HG03432 (cell line): ENCODE measurements around the gene NSG1.

Experiments used
- ATAC-seq: cut with Tn5 transposase; IDR thresholded peaks from one replicate; pipeline ENCODE4 v1.9.1; 2021; ENCODE audit warnings: mild to moderate bottlenecking, moderate library complexity; ENCODE audit not compliant: unreplicated experiment

NSG1 gene

DNA sequence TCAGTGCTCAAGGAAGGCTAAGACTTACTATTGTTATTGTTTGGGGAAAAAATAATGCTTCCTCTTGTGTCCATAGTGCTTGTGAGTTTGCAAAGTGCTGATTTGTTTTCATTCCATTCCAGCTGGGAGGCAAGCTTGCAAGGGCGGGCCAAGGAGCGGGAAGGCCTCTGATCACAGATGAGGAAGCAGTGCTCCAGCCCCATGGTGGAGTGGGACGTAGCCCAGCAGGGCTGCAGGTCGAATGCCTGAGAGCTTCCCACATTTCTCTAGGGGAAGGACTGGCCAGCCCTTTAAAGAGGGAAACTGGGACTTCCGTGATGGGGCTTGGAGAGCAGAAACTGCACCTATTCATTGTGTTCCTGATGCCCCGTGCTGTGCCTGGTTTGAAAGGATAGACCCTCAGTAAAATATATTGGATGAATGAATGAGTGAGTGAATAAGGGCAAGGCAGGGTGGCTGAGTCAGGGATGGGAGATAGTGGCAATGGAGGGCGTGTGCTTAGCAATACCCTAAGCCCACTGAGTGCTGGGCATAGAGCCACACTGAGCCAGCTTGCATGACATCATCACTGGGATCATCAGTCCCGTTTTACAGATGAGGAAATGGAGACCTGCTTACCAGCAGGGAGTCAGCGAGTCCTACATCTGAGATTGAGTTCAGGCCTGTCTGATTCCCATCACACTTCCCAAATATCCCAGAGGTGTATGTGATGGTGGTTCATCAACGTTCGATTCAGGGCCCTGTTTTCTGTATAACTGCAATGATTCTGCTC lies 17.9 kb upstream of the NSG1 start:
- no peak for ATAC-seq

GRCh38 chr4:4374388-4375098 lies 12.4 kb upstream of the NSG1 start:
- ATAC-seq = no peak

DNA sequence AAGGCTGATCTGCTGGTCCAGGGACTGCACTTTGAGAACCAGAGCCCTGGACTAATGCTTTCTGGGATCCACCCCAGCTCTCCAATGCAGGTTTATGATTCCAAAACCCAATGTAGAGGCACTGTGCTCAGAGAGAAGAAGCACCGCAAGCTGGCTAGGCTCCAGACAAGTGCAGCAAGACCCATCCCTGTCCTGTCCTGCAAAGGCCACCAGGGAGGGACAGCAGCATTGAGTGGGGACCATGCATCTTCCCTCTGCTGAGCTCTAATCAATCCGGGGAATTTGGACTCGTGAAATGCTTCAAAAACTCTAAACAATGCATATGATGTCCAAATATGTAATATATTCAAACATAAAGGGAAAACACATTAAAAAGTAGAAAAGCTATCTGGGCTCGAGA lies 10.8 kb upstream of the NSG1 start:
- no peak for ATAC-seq

DNA sequence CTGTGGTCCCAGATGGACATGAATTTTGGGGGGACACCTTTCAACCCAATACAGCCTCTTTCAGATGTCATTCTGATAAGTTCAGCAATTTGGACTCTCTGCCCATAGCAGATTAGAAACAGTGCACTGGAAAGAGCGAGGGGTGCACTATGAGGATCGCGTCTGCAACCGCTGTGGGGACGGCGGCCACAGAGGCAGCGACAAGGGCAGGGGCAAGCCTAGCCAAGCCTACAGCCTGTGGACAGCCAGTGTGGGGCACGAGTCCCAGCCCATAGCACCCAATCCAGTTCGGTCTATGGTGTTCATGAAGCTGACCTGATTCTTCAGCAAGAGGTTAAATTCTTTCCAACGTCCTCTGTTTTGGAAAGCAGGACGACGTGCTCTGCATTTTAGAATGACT lies 9.7 kb upstream of the NSG1 start:
- no peak for ATAC-seq

DNA sequence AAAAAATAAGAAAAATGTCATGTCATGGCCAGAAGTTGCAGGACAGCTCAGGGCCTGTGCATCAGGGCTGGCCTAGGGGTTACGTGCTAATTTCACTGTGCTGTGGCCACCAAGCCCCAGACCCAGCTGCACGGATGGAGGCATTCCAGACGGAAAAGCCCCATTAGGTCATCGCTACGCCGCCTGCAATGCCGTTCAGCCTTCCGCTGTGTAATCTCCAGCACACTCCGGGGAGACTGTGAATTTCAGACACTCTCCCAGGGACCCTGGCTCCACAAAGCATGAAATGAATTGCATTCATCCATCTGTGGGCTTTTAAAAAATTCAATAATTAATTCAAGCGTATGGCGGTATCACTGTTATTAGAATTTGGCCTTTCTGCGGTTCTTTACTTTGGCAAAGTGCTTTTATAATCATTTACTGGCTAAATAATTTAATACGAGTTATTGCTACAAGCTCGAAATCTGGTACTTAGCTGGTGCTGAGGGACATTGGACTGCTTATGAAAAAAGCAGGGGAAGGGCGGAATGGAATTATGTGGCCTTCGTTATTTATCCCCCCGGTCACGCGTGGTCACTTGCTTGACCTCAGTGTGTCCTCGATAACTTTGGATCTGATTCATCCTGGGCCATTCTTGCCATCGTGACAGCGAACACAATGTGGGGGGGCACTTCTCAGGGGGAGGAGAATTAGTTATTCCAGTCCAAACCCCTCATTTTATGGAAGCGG lies 9.0 kb upstream of the NSG1 start:
- ATAC-seq = no peak

GRCh38 chr4:4379540-4380087 lies 7.3 kb upstream of the NSG1 start:
- no peak for ATAC-seq

DNA sequence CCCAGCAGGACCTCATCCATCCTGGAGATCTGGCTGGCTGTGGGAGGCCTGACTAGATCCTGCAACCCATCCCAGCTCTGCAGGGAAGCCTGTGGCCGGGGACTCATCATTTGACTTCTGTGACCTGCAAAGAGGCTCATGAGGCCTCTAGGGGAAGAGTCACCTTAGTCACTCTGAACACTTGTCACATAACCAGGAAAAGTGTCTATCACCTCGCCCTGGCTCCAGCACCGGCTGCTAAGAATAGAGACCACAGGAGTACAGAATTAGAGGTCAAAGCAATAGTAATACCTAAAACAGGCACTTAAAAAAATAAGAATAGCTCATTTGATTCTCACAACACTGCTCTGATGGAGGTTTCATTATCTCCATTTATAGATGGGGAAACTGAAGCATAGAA lies 3.8 kb upstream of the NSG1 start:
- ATAC-seq = no peak

- no peak for ATAC-seq
Observed at GRCh38 chr4:4384837-4385236, 2.1 kb upstream of the NSG1 start.

GRCh38 chr4:4385729-4386295 lies 1.1 kb upstream of the NSG1 start:
- ATAC-seq = no peak

- no peak for ATAC-seq
Observed at GRCh38 chr4:4386296-4386735, 586 bp upstream of the NSG1 start.

- ATAC-seq = no peak
Observed at GRCh38 chr4:4387531-4388310, 819 bp downstream of the NSG1 start.

- ATAC-seq = no peak
Observed at GRCh38 chr4:4388311-4388790, 1.4 kb downstream of the NSG1 start.

GRCh38 chr4:4388836-4389575 lies 2.1 kb downstream of the NSG1 start:
- ATAC-seq = no peak

DNA sequence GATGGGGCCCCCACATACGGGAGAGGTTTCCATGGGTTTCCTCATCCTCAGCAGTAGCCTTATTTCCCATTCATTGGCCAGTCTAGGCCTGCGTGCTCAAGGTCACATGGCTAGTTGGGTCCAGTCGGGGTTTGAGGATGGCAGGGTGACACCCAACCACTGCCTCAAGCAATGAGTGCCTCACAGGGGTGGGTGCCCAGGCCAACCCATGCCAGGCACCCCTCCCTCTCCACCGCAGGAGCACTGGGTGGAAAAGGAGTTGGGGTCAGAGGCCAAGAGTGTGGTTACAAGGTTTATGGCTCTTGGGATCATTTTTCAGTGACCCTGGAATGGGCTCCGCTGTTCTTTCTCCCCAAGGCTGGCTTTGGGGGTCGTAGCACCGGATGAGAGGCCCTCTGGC lies 3.1 kb downstream of the NSG1 start:
- no peak for ATAC-seq

DNA sequence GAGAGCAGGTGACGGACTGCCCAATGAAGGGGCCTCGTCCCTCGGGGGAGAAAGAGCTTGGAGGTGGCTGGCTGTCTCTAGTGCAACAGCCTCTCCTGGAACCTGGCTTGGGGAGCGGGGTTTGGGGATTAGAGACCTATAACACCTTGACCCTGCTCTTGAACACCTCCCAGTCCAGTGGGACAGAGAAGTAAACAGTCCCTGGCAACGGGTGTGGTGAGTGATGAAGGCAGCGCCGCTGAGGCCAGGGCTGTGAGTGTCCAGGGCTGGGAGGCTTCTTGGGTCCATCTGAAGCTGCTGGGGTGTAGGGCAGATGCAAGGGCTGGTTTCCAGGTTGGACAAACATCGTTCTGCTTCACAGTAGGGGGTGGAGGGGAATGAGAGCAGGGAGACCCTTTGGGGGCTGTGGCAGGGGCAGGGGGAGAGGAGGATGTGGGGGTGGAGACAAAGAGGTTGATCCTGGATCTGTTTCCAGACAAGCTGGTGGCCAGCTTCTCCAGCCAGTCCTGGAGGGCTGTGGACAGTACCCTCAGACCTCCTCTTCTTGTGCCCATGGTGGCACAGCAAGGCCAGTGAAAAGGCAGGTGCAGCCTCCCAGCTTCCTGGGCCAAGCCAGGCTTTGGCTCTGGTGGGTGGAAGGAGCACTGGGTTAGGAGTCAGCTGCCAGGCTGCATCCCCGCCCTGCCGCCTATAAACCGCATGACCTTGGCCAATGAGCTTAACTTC lies 3.8 kb downstream of the NSG1 start:
- ATAC-seq = no peak

DNA sequence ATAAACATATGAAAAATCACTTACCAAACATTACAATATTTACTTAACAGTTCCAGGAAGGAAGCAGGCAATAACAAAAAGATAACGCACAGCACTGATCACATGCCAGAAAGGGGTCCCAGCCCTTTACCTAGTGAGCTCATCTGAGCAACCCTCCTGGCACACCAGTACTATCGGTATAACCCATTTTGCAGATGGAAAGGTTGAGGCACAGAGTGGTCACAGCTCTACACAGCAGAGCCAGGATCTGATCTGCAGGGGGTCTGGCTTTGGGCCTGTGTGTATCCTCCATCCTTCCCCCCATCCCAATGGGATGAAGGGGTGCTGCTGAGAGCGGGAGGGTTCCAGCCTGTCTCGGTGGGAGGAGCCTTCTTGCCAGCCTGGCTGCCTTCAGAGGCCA lies 5.0 kb downstream of the NSG1 start:
- ATAC-seq = no peak

DNA sequence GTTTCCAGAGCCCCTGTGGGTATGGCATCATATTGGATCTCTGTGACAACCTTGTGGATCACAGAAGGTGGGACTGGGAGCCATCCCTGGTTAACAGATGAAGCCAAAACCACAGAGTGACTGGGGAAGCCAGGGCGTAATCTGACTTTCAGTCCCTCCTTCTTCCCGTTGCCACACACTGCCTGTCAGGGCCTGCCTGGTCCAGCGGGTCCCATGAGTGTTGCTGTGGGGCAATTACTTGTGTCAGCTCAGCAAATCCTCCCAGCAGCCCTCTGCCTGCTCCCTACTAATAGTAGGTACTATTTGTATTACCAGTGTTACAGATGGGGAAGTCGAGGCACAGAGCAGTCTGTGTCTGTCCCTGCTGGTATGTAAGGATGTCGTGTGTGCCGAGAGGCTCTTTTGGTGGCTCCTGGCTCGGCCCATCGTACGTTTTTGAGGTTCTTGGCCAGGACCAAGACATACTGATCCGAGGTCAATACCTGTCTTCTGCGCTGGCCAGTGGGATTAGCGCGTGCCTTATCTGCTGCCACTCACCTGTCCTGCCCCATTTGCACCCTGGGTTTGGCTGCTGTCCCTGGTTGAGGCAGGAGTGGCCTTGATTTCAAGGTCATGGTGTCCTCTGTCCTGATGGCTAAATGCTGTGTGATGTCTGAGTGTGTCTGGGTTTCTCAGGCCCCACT lies 5.7 kb downstream of the NSG1 start:
- no peak for ATAC-seq

GRCh38 chr4:4394644-4395043 lies 7.7 kb downstream of the NSG1 start:
- ATAC-seq = no peak
